ENCODE results near the gene PALLD.

GRCh38 chr4:168908093-168908492, 411.2 kb downstream of the PALLD start:
- TF ChIP-seq, protein P1, sequence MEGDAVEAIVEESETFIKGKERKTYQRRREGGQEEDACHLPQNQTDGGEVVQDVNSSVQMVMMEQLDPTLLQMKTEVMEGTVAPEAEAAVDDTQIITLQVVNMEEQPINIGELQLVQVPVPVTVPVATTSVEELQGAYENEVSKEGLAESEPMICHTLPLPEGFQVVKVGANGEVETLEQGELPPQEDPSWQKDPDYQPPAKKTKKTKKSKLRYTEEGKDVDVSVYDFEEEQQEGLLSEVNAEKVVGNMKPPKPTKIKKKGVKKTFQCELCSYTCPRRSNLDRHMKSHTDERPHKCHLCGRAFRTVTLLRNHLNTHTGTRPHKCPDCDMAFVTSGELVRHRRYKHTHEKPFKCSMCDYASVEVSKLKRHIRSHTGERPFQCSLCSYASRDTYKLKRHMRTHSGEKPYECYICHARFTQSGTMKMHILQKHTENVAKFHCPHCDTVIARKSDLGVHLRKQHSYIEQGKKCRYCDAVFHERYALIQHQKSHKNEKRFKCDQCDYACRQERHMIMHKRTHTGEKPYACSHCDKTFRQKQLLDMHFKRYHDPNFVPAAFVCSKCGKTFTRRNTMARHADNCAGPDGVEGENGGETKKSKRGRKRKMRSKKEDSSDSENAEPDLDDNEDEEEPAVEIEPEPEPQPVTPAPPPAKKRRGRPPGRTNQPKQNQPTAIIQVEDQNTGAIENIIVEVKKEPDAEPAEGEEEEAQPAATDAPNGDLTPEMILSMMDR (IDR thresholded peaks at IDR 0.05) = no peak
- no peak for TF ChIP-seq POLR2A (IDR thresholded peaks at IDR 0.05)

Measured in right lobe of liver (tissue), 4 donors.